ENCODE results near the gene ALDH1A2.
A peak's percentile ranks its signal among the peaks of the same experiment; 100 is the strongest.

Gene ALDH1A2

DNA sequence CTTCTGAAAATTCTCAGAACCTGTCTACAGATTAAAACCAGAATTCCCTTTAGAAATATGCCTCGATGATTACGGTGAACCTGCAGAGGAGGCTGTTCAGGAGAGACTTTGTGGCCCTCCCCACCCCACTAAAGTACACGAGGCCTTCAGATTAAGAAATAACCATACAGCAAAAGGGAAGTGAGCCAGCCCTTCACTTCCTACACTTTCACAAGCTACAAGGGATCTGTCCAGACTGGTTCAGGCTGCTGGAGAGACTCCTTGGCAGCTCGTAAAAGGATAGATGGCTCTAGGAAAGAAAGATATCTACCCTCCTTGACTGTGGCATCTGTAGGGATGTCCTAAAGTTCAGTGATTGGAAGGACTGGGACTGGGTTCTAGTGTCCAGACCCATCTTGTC lies 102.6 kb downstream of the ALDH1A2 start:
- TF ChIP-seq, protein P1, sequence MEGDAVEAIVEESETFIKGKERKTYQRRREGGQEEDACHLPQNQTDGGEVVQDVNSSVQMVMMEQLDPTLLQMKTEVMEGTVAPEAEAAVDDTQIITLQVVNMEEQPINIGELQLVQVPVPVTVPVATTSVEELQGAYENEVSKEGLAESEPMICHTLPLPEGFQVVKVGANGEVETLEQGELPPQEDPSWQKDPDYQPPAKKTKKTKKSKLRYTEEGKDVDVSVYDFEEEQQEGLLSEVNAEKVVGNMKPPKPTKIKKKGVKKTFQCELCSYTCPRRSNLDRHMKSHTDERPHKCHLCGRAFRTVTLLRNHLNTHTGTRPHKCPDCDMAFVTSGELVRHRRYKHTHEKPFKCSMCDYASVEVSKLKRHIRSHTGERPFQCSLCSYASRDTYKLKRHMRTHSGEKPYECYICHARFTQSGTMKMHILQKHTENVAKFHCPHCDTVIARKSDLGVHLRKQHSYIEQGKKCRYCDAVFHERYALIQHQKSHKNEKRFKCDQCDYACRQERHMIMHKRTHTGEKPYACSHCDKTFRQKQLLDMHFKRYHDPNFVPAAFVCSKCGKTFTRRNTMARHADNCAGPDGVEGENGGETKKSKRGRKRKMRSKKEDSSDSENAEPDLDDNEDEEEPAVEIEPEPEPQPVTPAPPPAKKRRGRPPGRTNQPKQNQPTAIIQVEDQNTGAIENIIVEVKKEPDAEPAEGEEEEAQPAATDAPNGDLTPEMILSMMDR (IDR thresholded peaks at IDR 0.05; ENCODE audit: poor library complexity, severe bottlenecking), result no peak
- H3K36me3 ChIP-seq (ENCODE audit: low read depth), result no peaks in the 10 kb centered on the region
- no peaks in the 10 kb centered on the region for H3K27me3 ChIP-seq (ENCODE audit: insufficient read depth, poor library complexity, severe bottlenecking)
- peak; percentile 85 for ATAC-seq (ENCODE audit: low read depth)
- H3K4me1 ChIP-seq (ENCODE audit: insufficient read depth, poor library complexity, severe bottlenecking), result peaks cover 6% of the 10 kb centered on the region
- DNase-seq (ENCODE audit: low spot score), result no peak
- no peak overlapping the region for H3K27ac ChIP-seq (ENCODE audit: poor library complexity, severe bottlenecking)
- H3K9me3 ChIP-seq (ENCODE audit: severe bottlenecking), result no peaks in the 10 kb centered on the region
- no peak overlapping the region for H3K4me3 ChIP-seq (ENCODE audit: severe bottlenecking)

DNA sequence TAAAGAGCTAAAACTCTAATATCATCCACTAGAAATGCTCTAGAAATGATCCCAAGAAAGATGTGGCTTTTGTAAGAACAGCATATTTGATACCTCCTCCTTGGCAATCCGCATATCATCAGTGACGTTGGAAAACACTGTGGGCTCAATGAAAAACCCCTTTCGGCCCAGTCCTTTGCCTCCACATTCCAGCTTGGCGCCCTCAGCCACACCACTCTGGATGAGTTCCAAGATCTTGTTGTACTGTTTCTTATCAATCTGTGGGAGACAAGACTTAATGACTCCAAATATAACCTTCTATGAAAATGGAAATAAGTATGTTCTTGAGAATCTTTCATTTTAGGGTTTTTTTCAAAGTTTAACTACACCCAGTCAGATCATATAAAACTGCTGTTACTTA lies 103.6 kb downstream of the ALDH1A2 start:
- DNase-seq (ENCODE audit: low spot score) (no peak), ATAC-seq (ENCODE audit: low read depth) (no peak)
- peaks cover 6% of the 10 kb centered on the region for H3K4me1 ChIP-seq (ENCODE audit: insufficient read depth, poor library complexity, severe bottlenecking)
- no peaks in the 10 kb centered on the region for H3K36me3 ChIP-seq (ENCODE audit: low read depth)
- TF ChIP-seq, protein P1 (IDR thresholded peaks at IDR 0.05; ENCODE audit: poor library complexity, severe bottlenecking), result no peak
- H3K4me3 ChIP-seq (ENCODE audit: severe bottlenecking), result no peak overlapping the region
- H3K9me3 ChIP-seq (ENCODE audit: severe bottlenecking), result no peaks in the 10 kb centered on the region
- no peaks in the 10 kb centered on the region for H3K27me3 ChIP-seq (ENCODE audit: insufficient read depth, poor library complexity, severe bottlenecking)
- H3K27ac ChIP-seq (ENCODE audit: poor library complexity, severe bottlenecking), result no peak overlapping the region

GRCh38 chr15:57957113-57957512 lies 108.4 kb downstream of the ALDH1A2 start:
- no peaks in the 10 kb centered on the region for H3K9me3 ChIP-seq (ENCODE audit: severe bottlenecking)
- no peak overlapping the region for H3K27ac ChIP-seq (ENCODE audit: poor library complexity, severe bottlenecking)
- H3K4me1 ChIP-seq (ENCODE audit: insufficient read depth, poor library complexity, severe bottlenecking), result no peaks in the 10 kb centered on the region
- DNase-seq (ENCODE audit: low spot score) (no peak), ATAC-seq (ENCODE audit: low read depth) (no peak)
- no peaks in the 10 kb centered on the region for H3K27me3 ChIP-seq (ENCODE audit: insufficient read depth, poor library complexity, severe bottlenecking)
- no peak overlapping the region for H3K4me3 ChIP-seq (ENCODE audit: severe bottlenecking)
- TF ChIP-seq, protein P1 (IDR thresholded peaks at IDR 0.05; ENCODE audit: poor library complexity, severe bottlenecking), result no peak
- no peaks in the 10 kb centered on the region for H3K36me3 ChIP-seq (ENCODE audit: low read depth)

- Histone ChIP-seq H3K4me3 (ENCODE audit: severe bottlenecking) (no peak overlapping the region), H3K27ac (ENCODE audit: poor library complexity, severe bottlenecking) (no peak overlapping the region), H3K36me3 (ENCODE audit: low read depth) (no peaks in the 10 kb centered on the region), H3K27me3 (ENCODE audit: insufficient read depth, poor library complexity, severe bottlenecking) (no peaks in the 10 kb centered on the region), H3K4me1 (ENCODE audit: insufficient read depth, poor library complexity, severe bottlenecking) (no peaks in the 10 kb centered on the region), H3K9me3 (ENCODE audit: severe bottlenecking) (no peaks in the 10 kb centered on the region)
- ATAC-seq (ENCODE audit: low read depth), result no peak
- no peak for DNase-seq (ENCODE audit: low spot score)
- TF ChIP-seq, protein P1 (IDR thresholded peaks at IDR 0.05; ENCODE audit: poor library complexity, severe bottlenecking), result no peak
Observed at GRCh38 chr15:57953874-57954273, 111.6 kb downstream of the ALDH1A2 start.

GRCh38 chr15:57951328-57951932 lies 114.1 kb downstream of the ALDH1A2 start:
- Histone ChIP-seq H3K27me3 (ENCODE audit: insufficient read depth, poor library complexity, severe bottlenecking) (no peaks in the 10 kb centered on the region), H3K36me3 (ENCODE audit: low read depth) (no peaks in the 10 kb centered on the region), H3K27ac (ENCODE audit: poor library complexity, severe bottlenecking) (no peak overlapping the region), H3K4me3 (ENCODE audit: severe bottlenecking) (no peak overlapping the region), H3K9me3 (ENCODE audit: severe bottlenecking) (no peaks in the 10 kb centered on the region), H3K4me1 (ENCODE audit: insufficient read depth, poor library complexity, severe bottlenecking) (no peaks in the 10 kb centered on the region)
- no peak for ATAC-seq (ENCODE audit: low read depth)
- TF ChIP-seq, protein P1 (IDR thresholded peaks at IDR 0.05; ENCODE audit: poor library complexity, severe bottlenecking), result no peak
- DNase-seq (ENCODE audit: low spot score), result no peak
